Measurements from ENCODE around the gene SMCR8. TPM values are rescaled to one million over a fixed set of nuclear protein-coding genes. Genes with fewer than 3 reads are reported as not detected.
A peak's percentile ranks its signal among the peaks of the same experiment; 100 is the strongest.

Gene SMCR8
- total RNA-seq, 1 experiment from 2014 or later = 28.4 TPM

- POLR2A ChIA-PET = no interaction called here
- DNase-seq = no peak
- Mint-ChIP-seq H3K27ac (ENCODE audit: unreplicated experiment) (peak overlapping the region; percentile 45), H3K9me3 (ENCODE audit: unreplicated experiment) (no peaks in the 10 kb centered on the region), H3K4me1 (ENCODE audit: low read depth, unreplicated experiment) (peaks cover 7% of the 10 kb centered on the region), H3K36me3 (ENCODE audit: insufficient read depth, unreplicated experiment) (peaks cover 32% of the 10 kb centered on the region), H3K27me3 (ENCODE audit: insufficient read depth, unreplicated experiment) (no peaks in the 10 kb centered on the region), H3K4me3 (ENCODE audit: unreplicated experiment) (peak overlapping the region; percentile 81)
- intact Hi-C loops (cut with micrococcal nuclease; ENCODE audit: unreplicated experiment) = loop anchor here (5.0 kb wide), 2 partner anchors 180 to 580 kb away; partner anchors contain the start of gene ALKBH5
- Histone ChIP-seq H3K4me3 (ENCODE audit: low read depth, low read length) (peak overlapping the region; percentile 99), H3K4me1 (0 out of 2 replicates have a peak, but pooled peaks cover 4% of the 10 kb centered on the region), H3K36me3 (ENCODE audit: control insufficient read depth, insufficient read depth, low read length) (no peaks in the 10 kb centered on the region), H3K27me3 (replicated peaks; ENCODE audit: control insufficient read depth, insufficient read depth, low read length) (no peaks in the 10 kb centered on the region), H3K9me3 (no peaks in the 10 kb centered on the region)
- CTCF ChIA-PET = no interaction called here
- no TSS peak for BruUV-seq (replicated peaks)
- TF ChIP-seq, protein P1, sequence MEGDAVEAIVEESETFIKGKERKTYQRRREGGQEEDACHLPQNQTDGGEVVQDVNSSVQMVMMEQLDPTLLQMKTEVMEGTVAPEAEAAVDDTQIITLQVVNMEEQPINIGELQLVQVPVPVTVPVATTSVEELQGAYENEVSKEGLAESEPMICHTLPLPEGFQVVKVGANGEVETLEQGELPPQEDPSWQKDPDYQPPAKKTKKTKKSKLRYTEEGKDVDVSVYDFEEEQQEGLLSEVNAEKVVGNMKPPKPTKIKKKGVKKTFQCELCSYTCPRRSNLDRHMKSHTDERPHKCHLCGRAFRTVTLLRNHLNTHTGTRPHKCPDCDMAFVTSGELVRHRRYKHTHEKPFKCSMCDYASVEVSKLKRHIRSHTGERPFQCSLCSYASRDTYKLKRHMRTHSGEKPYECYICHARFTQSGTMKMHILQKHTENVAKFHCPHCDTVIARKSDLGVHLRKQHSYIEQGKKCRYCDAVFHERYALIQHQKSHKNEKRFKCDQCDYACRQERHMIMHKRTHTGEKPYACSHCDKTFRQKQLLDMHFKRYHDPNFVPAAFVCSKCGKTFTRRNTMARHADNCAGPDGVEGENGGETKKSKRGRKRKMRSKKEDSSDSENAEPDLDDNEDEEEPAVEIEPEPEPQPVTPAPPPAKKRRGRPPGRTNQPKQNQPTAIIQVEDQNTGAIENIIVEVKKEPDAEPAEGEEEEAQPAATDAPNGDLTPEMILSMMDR (IDR thresholded peaks at IDR 0.05; ENCODE audit: insufficient read depth in 1 of 2, low read depth in 1 of 2, low read length in 1 of 2, severe bottlenecking in 1 of 2, unreplicated experiment in 1 of 2) = no peak
Observed at GRCh38 chr17:18361837-18362697, 47.0 kb downstream of the SMCR8 start.

- Mint-ChIP-seq H3K27me3 (ENCODE audit: insufficient read depth, unreplicated experiment) (no peaks in the 10 kb centered on the region), H3K27ac (ENCODE audit: unreplicated experiment) (peak overlapping the region; percentile 45), H3K4me1 (ENCODE audit: low read depth, unreplicated experiment) (peaks cover 7% of the 10 kb centered on the region), H3K4me3 (ENCODE audit: unreplicated experiment) (peak overlapping the region; percentile 81), H3K36me3 (ENCODE audit: insufficient read depth, unreplicated experiment) (peaks cover 28% of the 10 kb centered on the region), H3K9me3 (ENCODE audit: unreplicated experiment) (no peaks in the 10 kb centered on the region)
- POLR2A ChIA-PET = no interaction called here
- no peaks in the 10 kb centered on the region; the same call in 1 of the 2 replicates for H3K27me3 ChIP-seq (replicated peaks; ENCODE audit: control insufficient read depth, insufficient read depth, low read length)
- peak; percentile 53 to 64 for DNase-seq
- CTCF ChIA-PET = interaction anchor here (0.6 kb wide), 1 partner anchor 263 kb away, joined by 3 read pairs; no protein-coding TSS in a partner anchor
- TF ChIP-seq, protein P1 (IDR thresholded peaks at IDR 0.05; ENCODE audit: insufficient read depth in 1 of 2, low read depth in 1 of 2, low read length in 1 of 2, severe bottlenecking in 1 of 2, unreplicated experiment in 1 of 2) = no peak
- intact Hi-C loops (cut with micrococcal nuclease; ENCODE audit: unreplicated experiment) = loop anchor here (1.0 to 5.0 kb wide), 3 partner anchors 47 to 580 kb away; partner anchors contain the start of genes ALKBH5 and SMCR8
- no peaks in the 10 kb centered on the region for H3K9me3 ChIP-seq
- BruUV-seq (replicated peaks) = TSS peak; percentile 66
- H3K36me3 ChIP-seq (ENCODE audit: control insufficient read depth, insufficient read depth, low read length) = no peaks in the 10 kb centered on the region
- H3K4me3 ChIP-seq (ENCODE audit: low read depth, low read length) = peak overlapping the region; percentile 99
- 0 out of 2 replicates have a peak, but pooled peaks cover 4% of the 10 kb centered on the region for H3K4me1 ChIP-seq
Observed at GRCh38 chr17:18362698-18363100, 47.6 kb downstream of the SMCR8 start.
